GM12878 (cell line): ENCODE measurements around the gene SNCA. TPM values are rescaled to one million over a fixed set of nuclear protein-coding genes. Genes with fewer than 3 reads are reported as not detected.

Experiments used
- ATAC-seq: fragments of 200-7000 bp; cut with Tn5 transposase; 3 replicates; pipeline ENCODE4 v1.9.1; 2020; ENCODE audit warnings: mild to moderate bottlenecking, moderate library complexity
- BruUV-seq: library from RNA; stranded (reverse); fragments of 400-500 nt; replicated peaks from 2 replicates; lab custom pipeline; 2021; lab: Mats Ljungman, UMichigan
- CTCF ChIA-PET: fragments of 300-600 bp; sonication (Branson Sonifier 250); formaldehyde crosslinking; extraction: SDS; loops from one replicate; lab custom pipeline; 2021; ENCODE audit warnings: inconsistent platforms; lab: Yijun Ruan, JAX
- POLR2A ChIA-PET: fragments of 350-600 bp; formaldehyde crosslinking; extraction: SDS; loops from one replicate; lab custom pipeline; 2021; ENCODE audit warnings: inconsistent platforms; lab: Charles Lee
- RAD21 ChIA-PET: fragments of 300-600 bp; sonication (Branson Sonifier 250); formaldehyde crosslinking; loops from one replicate; lab custom pipeline; 2023; ENCODE audit warnings: antibody characterized with exemption; ENCODE audit not compliant: unreplicated experiment; lab: Charles Lee
- SMC1A ChIA-PET: fragments of 300-600 bp; sonication (Branson Sonifier 250); formaldehyde crosslinking; loops from one replicate; lab custom pipeline; 2023; ENCODE audit not compliant: unreplicated experiment, uncharacterized antibody; lab: Charles Lee
- DNase-seq: peaks from one replicate; pipeline ENCODE4 v3.0.0-alpha.2; 2011; ENCODE audit warnings: low read depth, low spot score
- FAIRE-seq: peaks from 3 replicates; lab custom pipeline; 2011; peaks lifted over from hg19 to GRCh38; lab: Jason Lieb, UNC
- H2AFZ ChIP-seq: 2 replicates; pipeline ENCODE4 v1.6.0; 2011; ENCODE audit warnings: low read depth, low read length, control low read depth; ENCODE audit not compliant: control insufficient read depth
- H3K27ac ChIP-seq: 2 replicates; pipeline ENCODE4 v1.5.1; 2011; ENCODE audit warnings: control low read depth; ENCODE audit not compliant: control insufficient read depth, insufficient read depth
- H3K27me3 ChIP-seq, 2 experiments: replicated peaks in 1 of 2; 2 replicates each; pipeline versions ENCODE4 v1.6.0 to v1.6.1; 2011; ENCODE audit warnings: low read length in 1 of 2; ENCODE audit not compliant: control insufficient read depth in 2 of 2, insufficient read depth in 2 of 2
- H3K36me3 ChIP-seq, 2 experiments: 2 replicates each; pipeline ENCODE4 v1.5.1; 2011; ENCODE audit warnings: low read length in 1 of 2; ENCODE audit not compliant: control insufficient read depth in 2 of 2, insufficient read depth in 2 of 2
- H3K4me1 ChIP-seq: 2 replicates; pipeline ENCODE4 v1.6.1; 2011; ENCODE audit warnings: mild to moderate bottlenecking, low read length, moderate library complexity, mixed read lengths; ENCODE audit not compliant: control insufficient read depth, insufficient read depth
- H3K4me2 ChIP-seq: 2 replicates; pipeline ENCODE4 v1.6.0; 2011; ENCODE audit warnings: control low read depth; ENCODE audit not compliant: control insufficient read depth, insufficient read depth
- H3K4me3 ChIP-seq: fragments of 200-600 bp; sonication (generic); 2 replicates; pipeline ENCODE4 v1.5.1; 2016
- H3K79me2 ChIP-seq: 2 replicates; pipeline ENCODE4 v1.6.0; 2011; ENCODE audit warnings: low read length; ENCODE audit not compliant: control insufficient read depth, insufficient read depth
- H3K9ac ChIP-seq: 2 replicates; pipeline ENCODE4 v1.8.0; 2011; ENCODE audit warnings: low read length, control low read depth, mixed read lengths; ENCODE audit not compliant: control insufficient read depth, insufficient read depth
- H3K9me3 ChIP-seq: replicated peaks from 3 replicates; pipeline ENCODE4 v1.5.1; 2011; ENCODE audit warnings: mild to moderate bottlenecking, low read length; ENCODE audit not compliant: control insufficient read depth, insufficient read depth
- H4K20me1 ChIP-seq: 2 replicates; pipeline ENCODE4 v1.6.0; 2011; ENCODE audit not compliant: control insufficient read depth, insufficient read depth
- BHLHE40 ChIP-seq, 2 experiments: fragments of 450-650 bp in 1 of 2; IDR thresholded peaks; 2 replicates each; pipeline ENCODE4 v1.6.1; 2011 to 2017; ENCODE audit warnings: low read depth in 2 of 2, borderline replicate concordance in 1 of 2, improper control_type of control experiment in 1 of 2, low read length in 1 of 2, mild to moderate bottlenecking in 1 of 2
- ESRRA ChIP-seq: IDR thresholded peaks from 2 replicates; pipeline ENCODE4 v1.6.1; 2012; ENCODE audit warnings: mild to moderate bottlenecking, low read length, improper control_type of control experiment
- RB1 ChIP-seq: fragments of 450-650 bp; formaldehyde crosslinking; IDR thresholded peaks from 2 replicates; pipeline ENCODE4 v1.6.1; 2017; ENCODE audit warnings: mild to moderate bottlenecking, borderline replicate concordance
- SMARCA5 ChIP-seq: fragments of 450-650 bp; IDR thresholded peaks from 2 replicates; pipeline ENCODE4 v1.6.1; 2017; ENCODE audit warnings: mild to moderate bottlenecking
- SUZ12 ChIP-seq: fragments of 200-600 bp; sonication (generic); IDR thresholded peaks from one replicate; pipeline ENCODE4 v1.6.1; 2018; ENCODE audit warnings: antibody characterized with exemption, mild to moderate bottlenecking; ENCODE audit not compliant: unreplicated experiment
- WGBS: methylation state at CpG from one replicate; pipeline ENCODE4 v1.1.6; 2016; ENCODE audit warnings: low lambda C conversion rate; ENCODE audit not compliant: insufficient replicate concordance, insufficient coverage; ENCODE audit errors: missing lambda C conversion rate; 5-methylcytosine and 5-hydroxymethylcytosine counted together
- in situ Hi-C: fragments of 300-500 bp; cut with MboI; formaldehyde crosslinking; loops from 9 replicates; pipeline ENCODE4 v1.14.3; 2018; ENCODE audit warnings: mixed read lengths
- intact Hi-C: fragments of 100-400 bp; cut with micrococcal nuclease; formaldehyde crosslinking; loops from one replicate; pipeline ENCODE4 v1.14.2; 2022; ENCODE audit not compliant: unreplicated experiment
- polyA plus RNA-seq, 11 experiments: library from polyadenylated mRNA; depleted of rRNA in 4 of 11; unstranded in 6 of 11; stranded (reverse) in 5 of 11; fragments of >200 nt; fragmentation: Nextera tagmentation in 4 of 11; fragmentation: Illumina TruSeq in 1 of 11; extraction: Ambion mirVana in 4 of 11; extraction: Trizol in 1 of 11; gene quantifications; 1 replicate in 1 of 11; 2 replicates in 10 of 11; pipeline versions ENCODE4 v1.2.1 to v1.2.3, GENCODE V29; 2011 to 2016; ENCODE audit warnings: inconsistent platforms in 2 of 11, missing spikeins in 2 of 11, low read depth in 1 of 11
- total RNA-seq, 4 experiments: library from RNA; depleted of rRNA in 3 of 4; stranded (reverse); fragments of >200 nt in 3 of 4; fragmentation: Illumina TruSeq in 1 of 4; extraction: Trizol in 1 of 4; gene quantifications; 2 replicates each; pipeline versions ENCODE4 v1.2.1 to v1.2.3, GENCODE V29; 2013 to 2021
- TF ChIP-seq, protein P1 (sequence below): fragments of 450-650 bp; IDR thresholded peaks from 2 replicates; pipeline ENCODE4 v1.6.1; 2016; ENCODE audit warnings: mild to moderate bottlenecking
- TF ChIP-seq, protein P2 (sequence below): fragments of 450-650 bp; IDR thresholded peaks from 2 replicates; pipeline ENCODE4 v1.6.1; 2017; ENCODE audit warnings: low read depth, mild to moderate bottlenecking, moderate library complexity
- TF ChIP-seq, protein P3 (sequence below): fragments of 450-650 bp; IDR thresholded peaks from 2 replicates; pipeline ENCODE4 v1.6.1; 2017; ENCODE audit warnings: mild to moderate bottlenecking, moderate library complexity
- TF ChIP-seq, protein P4 (sequence below): IDR thresholded peaks from 2 replicates; pipeline ENCODE4 v1.6.1; 2012; ENCODE audit warnings: low read depth, low read length, improper control_type of control experiment
- TF ChIP-seq, protein P5 (sequence below): IDR thresholded peaks from 2 replicates; pipeline ENCODE4 v1.6.1; 2011; ENCODE audit warnings: low read depth, low read length, improper control_type of control experiment, borderline replicate concordance

Gene SNCA
- total and polyA plus RNA-seq, 10 of the 15 experiments (the other 5 are each of a cell fraction or from before 2014, with no cell fraction given): 0.22 TPM; not detected in 9

DNA sequence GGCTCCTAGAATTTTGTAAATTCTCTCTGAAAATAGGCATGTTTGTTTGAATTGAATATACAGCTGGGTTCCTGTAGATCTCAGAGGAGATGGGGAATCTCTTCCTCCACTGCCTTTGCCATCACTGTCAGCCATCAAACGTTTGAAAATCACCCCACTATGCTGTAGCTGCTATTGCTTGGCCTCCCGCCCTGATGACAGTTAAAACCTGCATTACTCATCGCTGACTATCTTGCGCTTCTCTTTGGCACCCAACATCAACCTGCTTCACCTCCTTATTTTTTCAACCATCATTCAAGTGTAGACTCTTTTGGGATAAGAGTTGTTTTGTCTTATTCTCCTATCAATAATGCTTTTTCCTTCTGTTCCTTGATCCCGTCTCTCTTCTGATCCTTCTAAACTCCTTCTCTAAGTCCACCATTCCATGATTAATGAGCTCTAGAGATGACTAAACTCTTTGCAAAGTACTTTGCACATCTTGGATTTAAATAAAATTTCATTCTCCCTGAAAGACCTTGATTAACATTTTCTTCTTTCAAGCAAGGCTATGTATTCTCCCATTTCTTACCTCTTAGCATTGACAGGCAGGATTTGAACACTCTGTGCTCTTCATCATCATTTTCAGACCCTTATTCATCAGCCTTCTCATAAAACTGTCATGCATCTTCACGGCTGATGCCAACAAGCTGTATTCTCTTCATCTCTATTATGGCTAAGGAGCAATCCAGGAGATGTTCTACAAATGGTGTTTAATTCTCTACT, 133.0 kb downstream of the SNCA start (continued):
- TF ChIP-seq, protein P1, sequence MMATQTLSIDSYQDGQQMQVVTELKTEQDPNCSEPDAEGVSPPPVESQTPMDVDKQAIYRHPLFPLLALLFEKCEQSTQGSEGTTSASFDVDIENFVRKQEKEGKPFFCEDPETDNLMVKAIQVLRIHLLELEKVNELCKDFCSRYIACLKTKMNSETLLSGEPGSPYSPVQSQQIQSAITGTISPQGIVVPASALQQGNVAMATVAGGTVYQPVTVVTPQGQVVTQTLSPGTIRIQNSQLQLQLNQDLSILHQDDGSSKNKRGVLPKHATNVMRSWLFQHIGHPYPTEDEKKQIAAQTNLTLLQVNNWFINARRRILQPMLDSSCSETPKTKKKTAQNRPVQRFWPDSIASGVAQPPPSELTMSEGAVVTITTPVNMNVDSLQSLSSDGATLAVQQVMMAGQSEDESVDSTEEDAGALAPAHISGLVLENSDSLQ: no peak
- TF ChIP-seq BHLHE40 (IDR thresholded peaks at IDR 0.05; ENCODE audit: borderline replicate concordance in 1 of 2, low read depth in 2 of 2, low read length in 1 of 2): no peak
- TF ChIP-seq, protein P2, sequence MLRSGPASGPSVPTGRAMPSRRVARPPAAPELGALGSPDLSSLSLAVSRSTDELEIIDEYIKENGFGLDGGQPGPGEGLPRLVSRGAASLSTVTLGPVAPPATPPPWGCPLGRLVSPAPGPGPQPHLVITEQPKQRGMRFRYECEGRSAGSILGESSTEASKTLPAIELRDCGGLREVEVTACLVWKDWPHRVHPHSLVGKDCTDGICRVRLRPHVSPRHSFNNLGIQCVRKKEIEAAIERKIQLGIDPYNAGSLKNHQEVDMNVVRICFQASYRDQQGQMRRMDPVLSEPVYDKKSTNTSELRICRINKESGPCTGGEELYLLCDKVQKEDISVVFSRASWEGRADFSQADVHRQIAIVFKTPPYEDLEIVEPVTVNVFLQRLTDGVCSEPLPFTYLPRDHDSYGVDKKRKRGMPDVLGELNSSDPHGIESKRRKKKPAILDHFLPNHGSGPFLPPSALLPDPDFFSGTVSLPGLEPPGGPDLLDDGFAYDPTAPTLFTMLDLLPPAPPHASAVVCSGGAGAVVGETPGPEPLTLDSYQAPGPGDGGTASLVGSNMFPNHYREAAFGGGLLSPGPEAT: no peak

DNA sequence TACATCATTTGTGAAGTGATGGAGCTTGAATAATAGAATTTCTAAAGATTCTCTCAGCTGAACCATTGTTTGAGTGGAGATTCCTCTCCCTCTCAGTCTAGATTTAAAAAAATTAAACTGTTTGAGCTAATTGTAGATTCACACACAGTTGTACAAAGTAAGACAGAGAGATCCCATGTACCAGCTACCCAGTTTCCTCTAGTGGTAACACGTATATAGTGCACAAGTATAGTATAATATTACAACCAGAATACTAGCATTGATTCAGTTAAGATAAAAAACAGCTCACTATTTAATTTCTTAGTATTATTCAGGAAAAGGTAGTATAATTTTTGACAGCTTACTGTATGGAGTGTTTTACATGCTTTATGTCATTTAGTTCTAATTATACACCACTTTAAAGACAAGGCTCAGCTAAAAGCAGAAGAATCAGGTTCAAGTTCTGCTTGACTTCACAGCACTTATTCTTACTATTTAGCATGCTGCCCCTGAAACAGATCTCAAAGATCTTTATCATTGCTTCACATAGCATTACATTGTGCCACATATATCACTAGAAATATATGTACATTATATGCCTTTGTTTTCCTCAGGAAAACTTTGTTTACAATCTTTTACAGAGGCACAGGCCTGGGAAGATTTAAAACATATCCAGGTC, 136.1 kb downstream of the SNCA start:
- no peaks in the 10 kb centered on the region for H3K9me3 ChIP-seq
- DNase-seq: no peak
- ChIA-PET SMC1A (interaction anchor here (0.7 kb wide), 1 partner anchor 297 kb away, joined by 3 read pairs; no protein-coding TSS in a partner anchor), POLR2A (no interaction called here), CTCF (interaction anchor here (0.7 to 0.9 kb wide), 2 partner anchors 8 to 12 kb away, joined by 3 read pairs; no protein-coding TSS in a partner anchor), RAD21 (no interaction called here)
- H3K27me3 ChIP-seq: no peaks in the 10 kb centered on the region
- no peak overlapping the region for H3K4me3 ChIP-seq
- in situ Hi-C loops: no loop called here
- H3K27ac ChIP-seq: no peak overlapping the region
- no peak overlapping the region for H3K4me2 ChIP-seq
- no peak for FAIRE-seq
- no peaks in the 10 kb centered on the region for H3K79me2 ChIP-seq
- no TSS peak for BruUV-seq
- no peaks in the 10 kb centered on the region for H4K20me1 ChIP-seq
- intact Hi-C loops: no loop called here
- no peak overlapping the region for H3K9ac ChIP-seq
- no peaks in the 10 kb centered on the region for H3K36me3 ChIP-seq
- WGBS: 4% methylated on average over 1 of the region's 1 CpG
- ATAC-seq: peak; percentile 43; the same call in 1 of the 3 replicates
- H2AFZ ChIP-seq: no peak overlapping the region
- no peaks in the 10 kb centered on the region for H3K4me1 ChIP-seq
- TF ChIP-seq, protein P3, sequence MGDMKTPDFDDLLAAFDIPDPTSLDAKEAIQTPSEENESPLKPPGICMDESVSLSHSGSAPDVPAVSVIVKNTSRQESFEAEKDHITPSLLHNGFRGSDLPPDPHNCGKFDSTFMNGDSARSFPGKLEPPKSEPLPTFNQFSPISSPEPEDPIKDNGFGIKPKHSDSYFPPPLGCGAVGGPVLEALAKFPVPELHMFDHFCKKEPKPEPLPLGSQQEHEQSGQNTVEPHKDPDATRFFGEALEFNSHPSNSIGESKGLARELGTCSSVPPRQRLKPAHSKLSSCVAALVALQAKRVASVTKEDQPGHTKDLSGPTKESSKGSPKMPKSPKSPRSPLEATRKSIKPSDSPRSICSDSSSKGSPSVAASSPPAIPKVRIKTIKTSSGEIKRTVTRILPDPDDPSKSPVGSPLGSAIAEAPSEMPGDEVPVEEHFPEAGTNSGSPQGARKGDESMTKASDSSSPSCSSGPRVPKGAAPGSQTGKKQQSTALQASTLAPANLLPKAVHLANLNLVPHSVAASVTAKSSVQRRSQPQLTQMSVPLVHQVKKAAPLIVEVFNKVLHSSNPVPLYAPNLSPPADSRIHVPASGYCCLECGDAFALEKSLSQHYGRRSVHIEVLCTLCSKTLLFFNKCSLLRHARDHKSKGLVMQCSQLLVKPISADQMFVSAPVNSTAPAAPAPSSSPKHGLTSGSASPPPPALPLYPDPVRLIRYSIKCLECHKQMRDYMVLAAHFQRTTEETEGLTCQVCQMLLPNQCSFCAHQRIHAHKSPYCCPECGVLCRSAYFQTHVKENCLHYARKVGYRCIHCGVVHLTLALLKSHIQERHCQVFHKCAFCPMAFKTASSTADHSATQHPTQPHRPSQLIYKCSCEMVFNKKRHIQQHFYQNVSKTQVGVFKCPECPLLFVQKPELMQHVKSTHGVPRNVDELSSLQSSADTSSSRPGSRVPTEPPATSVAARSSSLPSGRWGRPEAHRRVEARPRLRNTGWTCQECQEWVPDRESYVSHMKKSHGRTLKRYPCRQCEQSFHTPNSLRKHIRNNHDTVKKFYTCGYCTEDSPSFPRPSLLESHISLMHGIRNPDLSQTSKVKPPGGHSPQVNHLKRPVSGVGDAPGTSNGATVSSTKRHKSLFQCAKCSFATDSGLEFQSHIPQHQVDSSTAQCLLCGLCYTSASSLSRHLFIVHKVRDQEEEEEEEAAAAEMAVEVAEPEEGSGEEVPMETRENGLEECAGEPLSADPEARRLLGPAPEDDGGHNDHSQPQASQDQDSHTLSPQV: no peak
- no peak for TF ChIP-seq RB1
- TF ChIP-seq, protein P4, sequence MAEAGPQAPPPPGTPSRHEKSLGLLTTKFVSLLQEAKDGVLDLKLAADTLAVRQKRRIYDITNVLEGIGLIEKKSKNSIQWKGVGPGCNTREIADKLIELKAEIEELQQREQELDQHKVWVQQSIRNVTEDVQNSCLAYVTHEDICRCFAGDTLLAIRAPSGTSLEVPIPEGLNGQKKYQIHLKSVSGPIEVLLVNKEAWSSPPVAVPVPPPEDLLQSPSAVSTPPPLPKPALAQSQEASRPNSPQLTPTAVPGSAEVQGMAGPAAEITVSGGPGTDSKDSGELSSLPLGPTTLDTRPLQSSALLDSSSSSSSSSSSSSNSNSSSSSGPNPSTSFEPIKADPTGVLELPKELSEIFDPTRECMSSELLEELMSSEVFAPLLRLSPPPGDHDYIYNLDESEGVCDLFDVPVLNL: no peak
- TF ChIP-seq SUZ12: no peak
- TF ChIP-seq BHLHE40 (IDR thresholded peaks at IDR 0.05; ENCODE audit: borderline replicate concordance in 1 of 2, low read depth in 2 of 2, low read length in 1 of 2): no peak
- TF ChIP-seq, protein P5, sequence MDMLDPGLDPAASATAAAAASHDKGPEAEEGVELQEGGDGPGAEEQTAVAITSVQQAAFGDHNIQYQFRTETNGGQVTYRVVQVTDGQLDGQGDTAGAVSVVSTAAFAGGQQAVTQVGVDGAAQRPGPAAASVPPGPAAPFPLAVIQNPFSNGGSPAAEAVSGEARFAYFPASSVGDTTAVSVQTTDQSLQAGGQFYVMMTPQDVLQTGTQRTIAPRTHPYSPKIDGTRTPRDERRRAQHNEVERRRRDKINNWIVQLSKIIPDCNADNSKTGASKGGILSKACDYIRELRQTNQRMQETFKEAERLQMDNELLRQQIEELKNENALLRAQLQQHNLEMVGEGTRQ: no peak
- TF ChIP-seq ESRRA: no peak
- no peak for TF ChIP-seq SMARCA5
